NCI-H187 (cell line): ENCODE results near the gene OR10AD1.
"Not testable (repeated sequence)": the region's sequence is repeated elsewhere in the genome, so short reads cannot be mapped to it uniquely, and the experiment has no call there.

Experiments
- DNase-seq, 2 experiments: peaks; one replicate each; lab custom pipeline; 2025; lab: John Stamatoyannopoulos, UW

The OR10AD1 gene

GRCh38 chr12:48160807-48161206, 42.3 kb downstream of the OR10AD1 start:
- DNase-seq: no peak

- no peak for DNase-seq
Measured at GRCh38 chr12:48160046-48160445, 43.0 kb downstream of the OR10AD1 start.

GRCh38 chr12:48157889-48158370, 45.2 kb downstream of the OR10AD1 start:
- no peak for DNase-seq

GRCh38 chr12:48157018-48157888, 45.8 kb downstream of the OR10AD1 start, which contains the start of gene ASB8:
TSS of gene ASB8 (minus strand) at chr12:48157515. CDS start at chr12:48153496, 4,019 bp downstream.
- DNase-seq: peak; percentile 97 to 99

- DNase-seq: no peak
Measured at GRCh38 chr12:48156652-48157017, 46.5 kb downstream of the OR10AD1 start.

- DNase-seq: not testable (repeated sequence)
Measured at GRCh38 chr12:48155786-48156185, 47.3 kb downstream of the OR10AD1 start.
